ENCODE measurements around the gene PRPS1.

DNA sequence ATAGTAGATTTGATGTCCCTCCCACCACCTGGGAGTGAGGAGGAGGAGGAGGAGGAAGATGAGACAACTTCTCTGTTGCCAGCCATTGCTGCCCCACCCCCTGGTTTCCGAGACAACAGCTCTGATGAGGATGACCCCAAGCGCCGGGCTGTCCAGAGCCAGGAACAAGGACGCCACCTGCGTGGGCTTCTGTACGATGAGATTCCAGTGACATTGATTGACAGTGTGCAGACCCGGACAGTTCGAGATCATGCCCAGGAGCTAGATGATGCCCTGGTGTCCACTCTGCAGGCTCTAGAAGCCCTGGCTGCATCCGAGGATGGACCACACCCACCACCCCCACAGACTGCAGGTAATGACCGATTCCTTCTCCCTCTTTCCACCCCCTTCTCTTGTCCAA is 30.5 kb upstream of the PRPS1 start:
- TF ChIP-seq, protein P1, sequence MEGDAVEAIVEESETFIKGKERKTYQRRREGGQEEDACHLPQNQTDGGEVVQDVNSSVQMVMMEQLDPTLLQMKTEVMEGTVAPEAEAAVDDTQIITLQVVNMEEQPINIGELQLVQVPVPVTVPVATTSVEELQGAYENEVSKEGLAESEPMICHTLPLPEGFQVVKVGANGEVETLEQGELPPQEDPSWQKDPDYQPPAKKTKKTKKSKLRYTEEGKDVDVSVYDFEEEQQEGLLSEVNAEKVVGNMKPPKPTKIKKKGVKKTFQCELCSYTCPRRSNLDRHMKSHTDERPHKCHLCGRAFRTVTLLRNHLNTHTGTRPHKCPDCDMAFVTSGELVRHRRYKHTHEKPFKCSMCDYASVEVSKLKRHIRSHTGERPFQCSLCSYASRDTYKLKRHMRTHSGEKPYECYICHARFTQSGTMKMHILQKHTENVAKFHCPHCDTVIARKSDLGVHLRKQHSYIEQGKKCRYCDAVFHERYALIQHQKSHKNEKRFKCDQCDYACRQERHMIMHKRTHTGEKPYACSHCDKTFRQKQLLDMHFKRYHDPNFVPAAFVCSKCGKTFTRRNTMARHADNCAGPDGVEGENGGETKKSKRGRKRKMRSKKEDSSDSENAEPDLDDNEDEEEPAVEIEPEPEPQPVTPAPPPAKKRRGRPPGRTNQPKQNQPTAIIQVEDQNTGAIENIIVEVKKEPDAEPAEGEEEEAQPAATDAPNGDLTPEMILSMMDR (tag by site-specific recombination; IDR thresholded peaks at IDR 0.05), result no peak
- no peak for TF ChIP-seq ZNF701 (tag by site-specific recombination; IDR thresholded peaks at IDR 0.05)
- TF ChIP-seq MZF1 (tag by site-specific recombination; IDR thresholded peaks at IDR 0.05; ENCODE audit: borderline replicate concordance), result no peak
- TF ChIP-seq ZNF768 (tag by site-specific recombination; IDR thresholded peaks at IDR 0.05), result no peak
- no peak for TF ChIP-seq ZXDB (tag by site-specific recombination; IDR thresholded peaks at IDR 0.05)
- TF ChIP-seq ZNF654 (tag by site-specific recombination; IDR thresholded peaks at IDR 0.05; ENCODE audit: low read depth), result no peak
- TF ChIP-seq ZNF114 (tag by site-specific recombination; IDR thresholded peaks at IDR 0.05), result no peak

Data from HEK293 (cell line).